ENCODE measurements around the gene CAPN14.

DNA sequence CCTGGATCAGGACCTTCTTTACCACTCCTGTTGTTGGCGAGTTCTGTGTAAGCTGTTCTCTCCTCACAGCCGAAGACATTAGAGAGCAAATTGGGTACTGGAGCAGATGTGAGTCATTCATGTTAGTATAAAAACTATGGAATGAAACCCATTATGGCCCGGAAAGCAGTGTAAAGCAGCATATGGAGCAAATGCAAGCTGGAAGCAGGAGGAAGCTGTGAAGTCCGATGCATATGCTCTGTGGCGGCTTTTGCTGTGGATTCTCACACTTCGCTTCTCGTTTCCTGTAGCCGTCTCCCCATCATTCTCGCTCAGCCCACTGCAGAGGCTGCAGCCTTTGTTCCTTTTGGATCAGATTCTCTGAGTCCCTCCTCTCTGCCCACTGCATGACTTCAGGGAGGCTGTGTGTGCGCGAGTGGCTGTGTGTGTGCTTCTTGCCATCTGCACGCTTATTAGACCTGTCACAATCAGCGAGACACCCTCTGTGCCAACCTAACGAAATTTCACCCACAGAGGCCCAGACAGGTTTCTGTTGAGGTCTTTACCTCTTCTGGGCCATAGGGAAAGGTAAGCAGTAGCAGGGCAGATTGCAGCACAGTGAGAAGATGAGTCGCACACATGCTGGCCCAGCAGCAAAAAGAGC is 75.8 kb downstream of the CAPN14 start:
- TF ChIP-seq, protein P1, sequence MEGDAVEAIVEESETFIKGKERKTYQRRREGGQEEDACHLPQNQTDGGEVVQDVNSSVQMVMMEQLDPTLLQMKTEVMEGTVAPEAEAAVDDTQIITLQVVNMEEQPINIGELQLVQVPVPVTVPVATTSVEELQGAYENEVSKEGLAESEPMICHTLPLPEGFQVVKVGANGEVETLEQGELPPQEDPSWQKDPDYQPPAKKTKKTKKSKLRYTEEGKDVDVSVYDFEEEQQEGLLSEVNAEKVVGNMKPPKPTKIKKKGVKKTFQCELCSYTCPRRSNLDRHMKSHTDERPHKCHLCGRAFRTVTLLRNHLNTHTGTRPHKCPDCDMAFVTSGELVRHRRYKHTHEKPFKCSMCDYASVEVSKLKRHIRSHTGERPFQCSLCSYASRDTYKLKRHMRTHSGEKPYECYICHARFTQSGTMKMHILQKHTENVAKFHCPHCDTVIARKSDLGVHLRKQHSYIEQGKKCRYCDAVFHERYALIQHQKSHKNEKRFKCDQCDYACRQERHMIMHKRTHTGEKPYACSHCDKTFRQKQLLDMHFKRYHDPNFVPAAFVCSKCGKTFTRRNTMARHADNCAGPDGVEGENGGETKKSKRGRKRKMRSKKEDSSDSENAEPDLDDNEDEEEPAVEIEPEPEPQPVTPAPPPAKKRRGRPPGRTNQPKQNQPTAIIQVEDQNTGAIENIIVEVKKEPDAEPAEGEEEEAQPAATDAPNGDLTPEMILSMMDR (IDR thresholded peaks at IDR 0.05): no peak
- TF ChIP-seq POLR2A (IDR thresholded peaks at IDR 0.05): no peak
- TF ChIP-seq EP300 (IDR thresholded peaks at IDR 0.05): no peak

Measured in upper lobe of left lung (tissue), 4 donors.